ENCODE measurements around the gene RER1. TPM values are rescaled to one million over a fixed set of nuclear protein-coding genes. Genes with fewer than 3 reads are reported as not detected.

The RER1 gene
- polyA plus RNA-seq, 1 experiment: 255 TPM

- H3K27me3 ChIP-seq (ENCODE audit: control insufficient read depth, insufficient read depth, low read length): no peaks in the 10 kb centered on the region
- no peak overlapping the region for H3K4me3 ChIP-seq (ENCODE audit: low read depth, low read length)
- CTCF ChIA-PET: interaction anchor here (0.9 to 2.8 kb wide), 3 partner anchors 140 to 208 kb away, joined by 3 to 7 read pairs (median 4); no protein-coding TSS in a partner anchor
- TF ChIP-seq, protein P1, sequence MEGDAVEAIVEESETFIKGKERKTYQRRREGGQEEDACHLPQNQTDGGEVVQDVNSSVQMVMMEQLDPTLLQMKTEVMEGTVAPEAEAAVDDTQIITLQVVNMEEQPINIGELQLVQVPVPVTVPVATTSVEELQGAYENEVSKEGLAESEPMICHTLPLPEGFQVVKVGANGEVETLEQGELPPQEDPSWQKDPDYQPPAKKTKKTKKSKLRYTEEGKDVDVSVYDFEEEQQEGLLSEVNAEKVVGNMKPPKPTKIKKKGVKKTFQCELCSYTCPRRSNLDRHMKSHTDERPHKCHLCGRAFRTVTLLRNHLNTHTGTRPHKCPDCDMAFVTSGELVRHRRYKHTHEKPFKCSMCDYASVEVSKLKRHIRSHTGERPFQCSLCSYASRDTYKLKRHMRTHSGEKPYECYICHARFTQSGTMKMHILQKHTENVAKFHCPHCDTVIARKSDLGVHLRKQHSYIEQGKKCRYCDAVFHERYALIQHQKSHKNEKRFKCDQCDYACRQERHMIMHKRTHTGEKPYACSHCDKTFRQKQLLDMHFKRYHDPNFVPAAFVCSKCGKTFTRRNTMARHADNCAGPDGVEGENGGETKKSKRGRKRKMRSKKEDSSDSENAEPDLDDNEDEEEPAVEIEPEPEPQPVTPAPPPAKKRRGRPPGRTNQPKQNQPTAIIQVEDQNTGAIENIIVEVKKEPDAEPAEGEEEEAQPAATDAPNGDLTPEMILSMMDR (IDR thresholded peaks at IDR 0.05; ENCODE audit: insufficient read depth, low read depth, low read length): no peak
- peaks cover 42% of the 10 kb centered on the region for H3K36me3 ChIP-seq (ENCODE audit: control insufficient read depth, insufficient read depth, low read length)
- no peak for DNase-seq (ENCODE audit: low read depth)
- POLR2A ChIA-PET: no interaction called here
These were observed 15.7 kb downstream of the RER1 start for GRCh38 chr1:2407166-2407990.

GRCh38 chr1:2407991-2408275 is 16.3 kb downstream of the RER1 start:
- Histone ChIP-seq H3K4me3 (ENCODE audit: low read depth, low read length) (no peak overlapping the region), H3K36me3 (ENCODE audit: control insufficient read depth, insufficient read depth, low read length) (peaks cover 36% of the 10 kb centered on the region), H3K27me3 (ENCODE audit: control insufficient read depth, insufficient read depth, low read length) (no peaks in the 10 kb centered on the region)
- CTCF ChIA-PET: interaction anchor here (0.9 to 2.8 kb wide), 3 partner anchors 139 to 209 kb away, joined by 3 to 7 read pairs (median 4); no protein-coding TSS in a partner anchor
- DNase-seq (ENCODE audit: low read depth): no peak
- POLR2A ChIA-PET: no interaction called here
- TF ChIP-seq, protein P1 (IDR thresholded peaks at IDR 0.05; ENCODE audit: insufficient read depth, low read depth, low read length): no peak

GRCh38 chr1:2408456-2408855 is 16.8 kb downstream of the RER1 start:
- no peak for DNase-seq (ENCODE audit: low read depth)
- Histone ChIP-seq H3K4me3 (ENCODE audit: low read depth, low read length) (no peak overlapping the region), H3K27me3 (ENCODE audit: control insufficient read depth, insufficient read depth, low read length) (no peaks in the 10 kb centered on the region), H3K36me3 (ENCODE audit: control insufficient read depth, insufficient read depth, low read length) (peaks cover 34% of the 10 kb centered on the region)
- POLR2A ChIA-PET: no interaction called here
- TF ChIP-seq, protein P1 (IDR thresholded peaks at IDR 0.05; ENCODE audit: insufficient read depth, low read depth, low read length): no peak
- CTCF ChIA-PET: interaction anchor here (0.9 to 2.8 kb wide), 2 partner anchors 139 to 209 kb away, joined by 3 to 7 read pairs; no protein-coding TSS in a partner anchor

DNA sequence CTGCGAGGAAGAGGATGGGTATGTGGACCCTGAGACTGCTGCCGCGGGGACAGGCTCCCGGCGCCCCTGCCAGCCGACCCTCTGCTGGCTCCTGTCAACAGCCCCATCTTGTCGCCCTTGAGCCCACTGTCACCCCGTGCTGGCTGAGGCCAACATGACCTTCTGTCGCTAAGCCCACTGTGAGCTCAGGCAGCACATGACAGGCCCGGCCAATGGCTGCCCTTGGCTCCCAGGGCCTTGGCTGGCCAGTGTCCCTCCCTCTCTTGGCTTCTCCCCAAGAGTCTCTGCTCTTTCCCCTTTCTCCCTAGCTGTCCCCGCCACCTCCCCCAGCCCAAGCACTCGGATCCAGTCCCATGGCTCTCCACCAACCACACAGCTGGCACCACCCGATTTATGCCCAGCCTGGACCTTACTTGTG is 17.2 kb downstream of the RER1 start:
- ChIA-PET CTCF (interaction anchor here (0.9 to 2.8 kb wide), 3 partner anchors 138 to 214 kb away, joined by 3 to 7 read pairs (median 3); partner anchors contain the start of gene FAAP20), POLR2A (no interaction called here)
- DNase-seq (ENCODE audit: low read depth): no peak
- Histone ChIP-seq H3K27me3 (ENCODE audit: control insufficient read depth, insufficient read depth, low read length) (no peaks in the 10 kb centered on the region), H3K4me3 (ENCODE audit: low read depth, low read length) (no peak overlapping the region), H3K36me3 (ENCODE audit: control insufficient read depth, insufficient read depth, low read length) (peaks cover 34% of the 10 kb centered on the region)
- TF ChIP-seq, protein P1 (IDR thresholded peaks at IDR 0.05; ENCODE audit: insufficient read depth, low read depth, low read length): no peak

- H3K27me3 ChIP-seq (ENCODE audit: control insufficient read depth, insufficient read depth, low read length): no peaks in the 10 kb centered on the region
- H3K4me3 ChIP-seq (ENCODE audit: low read depth, low read length): no peak overlapping the region
- H3K36me3 ChIP-seq (ENCODE audit: control insufficient read depth, insufficient read depth, low read length): peaks cover 26% of the 10 kb centered on the region
- no peak for DNase-seq (ENCODE audit: low read depth)
- TF ChIP-seq, protein P1 (IDR thresholded peaks at IDR 0.05; ENCODE audit: insufficient read depth, low read depth, low read length): no peak
- ChIA-PET POLR2A (interaction anchor here (0.5 kb wide), 1 partner anchor 98 kb away, joined by 4 read pairs; no protein-coding TSS in a partner anchor), CTCF (interaction anchor here (0.8 to 1.2 kb wide), 3 partner anchors 16 to 215 kb away, joined by 3 read pairs; partner anchors contain the start of gene FAAP20)
These were observed 18.1 kb downstream of the RER1 start for GRCh38 chr1:2409745-2410144.

Data from BJ (cell line).